Measurements from ENCODE around the gene FOXP4. TPM values are rescaled to one million over a fixed set of nuclear protein-coding genes. Genes with fewer than 3 reads are reported as not detected.

FOXP4 gene
- polyA plus RNA-seq, 3 donors: 34.3 to 48.4 (median 45.7) TPM

- no peak for DNase-seq
Observed at GRCh38 chr6:41642960-41643898, 97.0 kb downstream of the FOXP4 start.

- DNase-seq: no peak
Observed at GRCh38 chr6:41643899-41644269, 97.7 kb downstream of the FOXP4 start.

- DNase-seq: no peak
Observed at GRCh38 chr6:41644297-41644879, 98.2 kb downstream of the FOXP4 start.

GRCh38 chr6:41645007-41645618, 98.9 kb downstream of the FOXP4 start:
- DNase-seq: no peak

GRCh38 chr6:41646026-41646795, 100.0 kb downstream of the FOXP4 start:
- no peak for DNase-seq

GRCh38 chr6:41647061-41647511, 100.9 kb downstream of the FOXP4 start:
- DNase-seq: no peak

- no peak for DNase-seq
Observed at GRCh38 chr6:41648070-41648585, 101.9 kb downstream of the FOXP4 start.

- no peak for DNase-seq
Observed at GRCh38 chr6:41648921-41649320, 102.7 kb downstream of the FOXP4 start.

GRCh38 chr6:41649596-41649995, 103.4 kb downstream of the FOXP4 start:
- no peak for DNase-seq

- no peak for DNase-seq
Observed at GRCh38 chr6:41650120-41650519, 103.9 kb downstream of the FOXP4 start.

- no peak for DNase-seq
Observed at GRCh38 chr6:41651246-41651961, 105.2 kb downstream of the FOXP4 start.

Other genes with a start within 250 kb of the FOXP4 start
- not detected for gene NCR2, start 210.8 kb upstream of the FOXP4 start, polyA plus RNA-seq (ENCODE audit: insufficient read length in 3 of 3)
- gene MDFI, start 92.1 kb downstream of the FOXP4 start, polyA plus RNA-seq (ENCODE audit: insufficient read length in 3 of 3): 10 to 100 TPM; 39.6 to 67.5 (median 47.6) TPM
- 1 to 10 TPM; 7.9 to 9.9 (median 9.4) TPM for gene TFEB, start 189.2 kb downstream of the FOXP4 start, polyA plus RNA-seq (ENCODE audit: insufficient read length in 3 of 3)
- gene PGC, start 201.0 kb downstream of the FOXP4 start, polyA plus RNA-seq (ENCODE audit: insufficient read length in 3 of 3): under 1 TPM in 1 of 3 donors, not detected in 2; 0.16 TPM
- 1 to 10 TPM; 6.0 to 9.2 (median 8.6) TPM for gene FRS3, start 233.5 kb downstream of the FOXP4 start, polyA plus RNA-seq (ENCODE audit: insufficient read length in 3 of 3)
- gene PRICKLE4, start 234.4 kb downstream of the FOXP4 start, polyA plus RNA-seq (ENCODE audit: insufficient read length in 3 of 3): 1 to 10 TPM; 3.2 to 7.0 (median 6.0) TPM
- gene TOMM6, start 241.3 kb downstream of the FOXP4 start, polyA plus RNA-seq (ENCODE audit: insufficient read length in 3 of 3): 100 to 1,000 TPM; 216 to 241 (median 225) TPM

All from renal pelvis (tissue), 4 donors.